ENCODE results near the gene GTF2F1.
A peak's percentile ranks its signal among the peaks of the same experiment; 100 is the strongest.
"Not testable (repeated sequence)": the region's sequence is repeated elsewhere in the genome, so short reads cannot be mapped to it uniquely, and the experiment has no call there.

Gene GTF2F1

GRCh38 chr19:6393074-6393982 lies at the start of gene GTF2F1:
Gene GTF2F1 (minus strand): TSS chr19:6393164. CDS start chr19:6392995, 169 bp downstream.
- peak; percentile 98 for DNase-seq

GRCh38 chr19:6442087-6442688 lies 49.2 kb upstream of the GTF2F1 start:
- DNase-seq = no peak

GRCh38 chr19:6440905-6441304 lies 47.9 kb upstream of the GTF2F1 start:
- DNase-seq = no peak

- no peak for DNase-seq
Observed at GRCh38 chr19:6439743-6440142, 46.8 kb upstream of the GTF2F1 start.

GRCh38 chr19:6433663-6434062 lies 40.7 kb upstream of the GTF2F1 start, which contains the start of gene SLC25A41:
Gene SLC25A41 (minus strand): TSS chr19:6433763. CDS start chr19:6433693, 70 bp downstream.
- no peak for DNase-seq

GRCh38 chr19:6433165-6433564 lies 40.2 kb upstream of the GTF2F1 start:
- DNase-seq = no peak

- no peak for DNase-seq
Observed at GRCh38 chr19:6431891-6432290, 38.9 kb upstream of the GTF2F1 start.

- no peak for DNase-seq
Observed at GRCh38 chr19:6429419-6430221, 36.7 kb upstream of the GTF2F1 start.

- DNase-seq = not testable (repeated sequence)
Observed at GRCh38 chr19:6428692-6429418, 35.9 kb upstream of the GTF2F1 start.

GRCh38 chr19:6427131-6427530 lies 34.2 kb upstream of the GTF2F1 start:
- DNase-seq = peak; percentile 52

- peak; percentile 54 for DNase-seq
Observed at GRCh38 chr19:6425732-6426620, 33.0 kb upstream of the GTF2F1 start.

GRCh38 chr19:6424939-6425731 lies 32.2 kb upstream of the GTF2F1 start:
- DNase-seq = peak; percentile 97

- DNase-seq = peak; percentile 70
Observed at GRCh38 chr19:6424195-6424938, 31.4 kb upstream of the GTF2F1 start, which contains the start of gene KHSRP. Gene KHSRP (minus strand): TSS chr19:6424811. CDS start chr19:6424701, 110 bp downstream.

- peak; percentile 71 for DNase-seq
Observed at GRCh38 chr19:6423499-6424194, 30.7 kb upstream of the GTF2F1 start.

GRCh38 chr19:6421075-6422014 lies 28.4 kb upstream of the GTF2F1 start:
- DNase-seq = no peak

GRCh38 chr19:6418562-6418932 lies 25.6 kb upstream of the GTF2F1 start:
- DNase-seq = no peak

- DNase-seq = no peak
Observed at GRCh38 chr19:6417713-6418561, 25.0 kb upstream of the GTF2F1 start.
